Measurements from ENCODE around the gene TMEM9B.
"Not testable (repeated sequence)": the region's sequence is repeated elsewhere in the genome, so short reads cannot be mapped to it uniquely, and the experiment has no call there.

The TMEM9B gene

DNA sequence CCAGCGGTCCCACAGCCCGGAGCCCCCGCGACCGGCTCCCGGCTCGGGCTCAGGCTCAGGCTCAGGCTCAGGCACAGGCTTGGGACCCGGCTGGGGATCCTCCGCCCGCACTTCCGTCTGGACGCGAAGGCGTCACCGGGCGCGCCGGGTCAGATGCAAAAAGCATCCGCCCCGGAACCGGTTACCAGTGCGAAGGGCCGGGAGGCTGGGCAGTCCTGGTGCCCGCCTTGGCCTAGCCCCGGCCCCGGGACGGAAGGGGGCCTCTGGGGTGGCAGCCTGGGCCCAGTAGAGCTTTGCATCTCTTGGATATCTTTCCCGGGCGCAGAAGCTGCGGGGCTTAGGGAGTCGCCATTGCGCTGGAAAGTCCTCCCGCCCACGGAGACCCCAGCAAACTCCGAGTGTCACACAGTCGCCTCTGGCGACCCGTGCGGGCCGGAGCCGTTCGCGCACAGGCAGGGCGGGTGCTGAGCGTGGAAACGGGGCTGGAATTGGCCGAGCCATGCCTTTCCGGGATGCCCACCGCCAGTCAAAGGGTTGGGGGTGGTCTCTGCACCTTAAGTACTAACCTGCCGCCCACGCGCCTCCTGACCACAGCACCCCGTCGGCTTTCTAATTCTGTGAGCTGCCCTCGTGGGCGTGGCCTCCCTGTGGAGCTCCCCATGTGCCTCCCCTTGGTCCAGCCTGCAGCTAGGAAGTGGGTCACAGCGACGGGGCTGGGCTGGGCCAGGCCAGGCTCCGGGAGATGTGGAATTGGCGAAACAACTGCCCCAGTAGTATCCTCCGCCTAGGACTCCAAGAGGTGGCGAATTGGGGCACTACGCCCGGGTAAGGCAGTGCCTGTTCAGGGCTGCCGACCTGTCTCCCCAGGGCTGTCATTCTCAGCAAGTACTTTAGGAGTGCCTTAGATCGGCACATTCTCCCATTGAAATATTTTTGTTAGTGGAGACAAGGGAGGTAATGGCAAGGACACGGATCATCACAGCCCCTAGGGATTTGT lies at the start of gene TMEM9B:
TSS of gene TMEM9B (minus strand) at position 119 of the 997 bp plus-strand sequence. CDS start 129 bp downstream, outside the sequence.
- DNase-seq, result peak; percentile 85

DNA sequence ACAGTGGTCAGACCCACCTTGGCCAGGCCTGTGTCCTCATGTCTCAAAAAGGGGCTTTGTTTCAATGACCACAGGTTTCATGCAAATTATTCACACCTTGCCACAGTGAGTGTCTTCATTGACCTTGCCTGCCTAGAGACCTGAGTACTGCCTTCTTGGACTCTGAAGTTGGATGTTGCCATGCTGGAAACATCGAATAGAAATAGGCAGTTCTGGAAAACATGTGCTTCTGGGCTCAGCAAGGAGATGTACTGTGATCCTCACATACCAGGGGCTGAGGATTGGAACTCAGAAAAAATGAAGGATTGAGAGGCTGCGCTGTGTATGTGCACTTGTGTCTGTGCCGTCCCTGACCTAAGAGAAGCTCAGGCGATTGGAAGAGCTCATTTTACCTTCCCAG lies 49.1 kb upstream of the TMEM9B start:
- no peak for DNase-seq

DNA sequence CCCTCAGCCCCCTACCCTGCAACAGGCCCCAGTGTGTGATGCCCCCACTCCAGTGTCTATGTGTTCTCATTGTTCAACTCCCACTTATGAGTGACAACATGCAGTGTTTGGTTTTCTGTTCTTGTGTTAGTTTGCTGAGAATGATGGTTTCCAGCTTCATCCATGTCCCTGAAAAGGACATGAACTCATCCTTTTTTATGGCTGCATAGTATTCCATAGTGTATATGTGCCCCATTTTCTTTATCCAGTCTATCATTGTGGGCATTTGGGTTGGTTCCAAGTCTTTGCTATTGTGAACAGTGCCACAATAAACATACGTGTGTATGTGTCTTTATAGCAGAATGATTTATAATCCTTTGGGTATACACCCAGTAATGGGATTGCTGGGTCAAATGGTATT lies 45.3 kb upstream of the TMEM9B start:
- DNase-seq, result not testable (repeated sequence)

GRCh38 chr11:9008661-9009060 lies 44.4 kb upstream of the TMEM9B start:
- DNase-seq, result no peak

DNA sequence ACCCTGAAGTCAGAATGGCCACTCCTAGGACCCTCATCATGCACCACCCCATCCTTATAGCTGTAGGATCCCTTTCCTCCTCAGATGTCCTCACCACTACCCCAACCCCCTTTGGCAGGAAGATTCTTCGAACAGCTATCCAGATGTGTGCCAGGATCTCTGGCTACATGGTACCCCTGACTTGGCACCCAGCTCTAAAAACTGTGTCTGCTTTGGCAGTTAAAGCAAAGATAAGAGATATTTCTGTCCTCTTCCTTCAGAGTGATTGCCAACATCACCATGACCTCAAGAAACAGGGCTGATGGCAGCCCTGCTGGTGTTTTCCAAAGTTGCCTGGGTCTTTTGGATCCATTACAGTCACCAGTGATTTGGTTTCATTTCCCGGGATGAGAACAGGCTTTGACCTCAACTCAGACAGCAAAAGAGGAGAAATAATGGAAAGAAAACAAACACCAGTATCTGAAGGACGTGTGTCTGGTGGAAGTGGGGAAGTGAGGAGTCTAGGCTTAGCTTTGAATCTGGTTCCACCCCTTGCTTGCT lies 43.8 kb upstream of the TMEM9B start:
- DNase-seq, result no peak

DNA sequence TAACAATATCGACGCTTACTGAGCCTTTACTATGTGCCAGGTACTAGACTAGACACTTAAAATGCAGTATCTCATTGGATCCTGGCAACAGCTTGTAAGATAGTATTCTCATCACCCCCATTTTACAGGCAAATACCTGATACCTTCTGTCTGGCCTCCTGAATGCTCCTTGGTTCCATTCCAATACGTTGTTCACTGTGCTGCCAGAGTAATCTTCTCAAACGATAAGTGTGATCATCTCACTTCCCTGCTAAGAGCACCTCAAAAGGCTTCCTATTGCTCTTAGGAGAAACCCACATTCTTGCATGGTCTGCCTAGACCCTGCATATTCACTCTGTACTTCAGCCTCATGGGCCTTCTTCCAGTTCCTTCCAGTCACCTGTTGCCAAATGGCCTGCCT lies 40.8 kb upstream of the TMEM9B start:
- DNase-seq, result no peak

DNA sequence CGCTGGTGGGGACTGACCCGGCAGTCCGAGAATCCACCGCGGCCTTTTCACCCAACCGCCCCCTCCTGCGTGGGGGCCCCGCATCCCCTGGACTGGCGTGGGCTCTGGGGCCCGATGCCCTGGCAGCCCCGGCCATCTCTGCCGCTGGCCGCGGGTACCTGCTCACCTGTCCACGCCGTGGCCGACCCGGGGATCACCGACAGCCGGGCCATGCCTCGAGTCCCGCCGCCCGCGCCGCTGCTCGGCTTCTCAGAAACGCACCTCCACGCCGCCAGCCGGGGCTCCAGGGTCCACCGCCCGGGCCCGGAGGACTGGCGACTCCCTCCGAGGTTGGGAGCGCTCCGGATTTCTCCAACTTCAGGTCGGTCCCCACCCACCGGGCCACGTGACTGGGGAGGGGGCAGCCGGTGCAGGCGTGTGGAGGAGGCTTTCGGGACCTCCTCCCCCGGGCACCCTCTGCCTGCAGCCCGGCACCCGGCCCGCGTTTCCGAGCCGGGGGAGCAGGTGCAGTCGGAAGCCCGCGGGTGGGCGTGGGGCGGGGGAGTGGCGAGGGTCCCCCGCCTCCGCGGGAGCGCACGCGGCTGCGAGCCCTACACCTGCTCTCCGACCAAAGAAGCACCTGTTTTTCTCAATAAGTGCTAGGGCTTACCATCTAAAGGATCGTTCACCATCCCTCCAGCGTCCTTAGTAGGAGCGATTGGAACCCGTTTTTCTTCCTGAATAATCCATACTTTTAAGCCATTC lies 40.1 kb upstream of the TMEM9B start:
- no peak for DNase-seq

DNA sequence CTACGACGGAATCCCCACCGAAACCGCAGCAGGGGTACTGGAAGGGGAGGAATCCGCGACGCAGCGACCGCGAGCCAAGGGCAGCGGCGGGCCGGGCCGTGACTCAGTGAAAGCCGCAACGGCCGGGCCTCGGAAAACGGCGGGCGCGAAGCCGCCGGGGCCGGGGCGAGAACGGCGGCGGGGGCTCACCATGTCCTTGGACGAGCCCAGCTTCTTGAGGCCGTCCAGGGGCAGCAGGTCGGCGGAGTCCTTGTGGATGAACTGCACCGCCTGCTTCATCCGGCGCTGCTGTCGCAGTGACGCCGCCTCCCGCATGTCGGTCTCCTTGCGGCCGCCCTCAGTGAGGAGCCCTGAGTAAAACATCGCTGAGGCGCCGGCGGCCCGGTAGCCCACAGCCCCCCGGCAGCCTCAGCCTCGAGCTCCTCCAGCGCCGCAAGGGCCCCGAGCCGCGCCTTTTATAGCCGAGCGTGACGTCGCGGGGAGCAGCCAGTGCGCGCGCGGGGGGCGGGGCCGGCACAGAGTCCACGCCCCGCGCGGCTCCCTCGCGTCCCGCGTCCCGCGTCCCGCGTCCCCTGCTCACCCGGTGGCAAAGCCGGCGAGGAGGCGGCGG lies 39.4 kb upstream of the TMEM9B start, which contains the start of gene NRIP3:
TSS of gene NRIP3 (minus strand) at position 429 of the 610 bp plus-strand sequence. CDS start at position 363, 66 bp downstream.
- peak; percentile 63 for DNase-seq

- no peak for DNase-seq
Observed at GRCh38 chr11:9002920-9003572, 38.8 kb upstream of the TMEM9B start.

DNA sequence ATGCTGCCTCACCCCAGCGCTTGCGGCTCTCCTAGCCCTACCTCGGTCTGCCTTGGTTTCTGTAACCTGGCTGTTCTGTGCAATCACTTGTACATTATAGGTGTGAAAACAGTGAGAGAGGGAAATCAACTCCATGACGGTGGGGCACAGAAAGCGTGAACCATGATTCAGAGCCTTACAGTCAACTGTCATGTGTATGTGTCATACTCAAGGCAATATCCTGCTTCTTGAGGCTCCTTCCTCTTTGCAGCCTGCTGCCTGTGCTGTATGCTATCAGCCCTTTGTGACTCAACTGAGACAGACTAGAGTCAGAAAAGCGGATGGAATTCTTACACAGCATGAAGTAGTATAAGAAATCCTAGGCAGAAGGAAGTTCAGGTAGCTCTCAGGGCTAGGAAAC lies 37.5 kb upstream of the TMEM9B start:
- no peak for DNase-seq

DNA sequence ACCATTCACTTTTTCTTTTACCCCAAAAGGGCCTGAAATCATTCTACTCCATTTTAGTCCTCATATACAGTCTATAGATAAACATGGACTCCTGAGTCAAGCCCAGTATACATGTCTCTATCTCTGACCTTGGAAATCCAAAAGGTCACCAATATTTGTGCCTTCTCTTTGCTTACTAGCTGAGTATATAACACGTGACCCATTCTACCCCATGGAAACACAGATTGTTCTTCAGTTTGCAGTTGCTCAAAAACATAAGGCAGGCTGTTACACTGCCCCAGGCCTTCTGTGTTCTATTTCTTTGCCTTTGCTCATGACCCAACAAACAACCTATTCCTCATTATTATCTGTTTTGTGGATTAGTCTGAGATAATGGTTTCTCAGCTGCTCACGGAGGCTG lies 33.8 kb upstream of the TMEM9B start:
- no peak for DNase-seq

- DNase-seq, result no peak
Observed at GRCh38 chr11:8997451-8997850, 33.2 kb upstream of the TMEM9B start.

GRCh38 chr11:8989453-8989852 lies 25.2 kb upstream of the TMEM9B start:
- no peak for DNase-seq

DNA sequence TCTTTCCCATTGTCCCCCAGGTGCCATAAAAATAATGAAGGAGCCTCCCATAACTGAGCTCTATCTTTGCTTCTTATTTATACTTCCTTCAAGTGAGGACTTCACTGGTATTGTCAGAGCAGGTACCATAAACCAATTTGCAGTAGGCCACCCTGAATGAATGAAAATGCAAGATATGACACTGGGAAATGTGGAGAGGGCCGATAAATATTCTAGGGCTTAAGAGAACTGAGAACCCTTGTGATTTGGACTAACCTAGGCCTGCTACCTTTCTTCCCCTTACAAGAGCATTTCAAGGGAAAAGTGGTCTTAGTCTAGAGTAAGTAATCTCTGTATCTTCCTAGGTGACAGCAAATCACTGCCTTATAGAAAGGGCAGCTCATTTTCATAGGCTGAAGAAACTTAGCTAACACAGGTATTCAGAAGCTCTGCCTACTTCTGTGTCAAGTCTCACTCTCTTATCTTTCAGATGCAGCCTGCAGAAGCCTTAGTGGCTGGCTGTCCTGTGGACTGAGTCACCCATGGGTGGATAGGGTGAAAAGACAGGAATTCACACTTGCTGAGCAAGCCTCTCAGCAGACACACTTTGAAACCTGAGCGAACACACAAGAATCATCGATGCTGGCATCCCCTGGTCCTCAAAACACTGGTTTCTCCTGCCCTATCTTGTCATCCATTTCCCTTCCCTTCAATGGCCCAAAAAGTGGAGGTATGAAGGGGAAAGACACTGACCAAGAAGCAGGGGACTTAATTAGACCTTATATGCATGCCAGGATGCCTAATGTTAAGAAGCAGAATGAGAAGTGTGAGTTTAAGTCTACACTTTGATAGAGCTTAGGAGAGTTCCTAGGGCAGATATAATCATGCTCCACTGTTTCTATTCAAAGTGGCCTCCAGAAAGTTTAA lies 24.3 kb upstream of the TMEM9B start:
- DNase-seq, result no peak

DNA sequence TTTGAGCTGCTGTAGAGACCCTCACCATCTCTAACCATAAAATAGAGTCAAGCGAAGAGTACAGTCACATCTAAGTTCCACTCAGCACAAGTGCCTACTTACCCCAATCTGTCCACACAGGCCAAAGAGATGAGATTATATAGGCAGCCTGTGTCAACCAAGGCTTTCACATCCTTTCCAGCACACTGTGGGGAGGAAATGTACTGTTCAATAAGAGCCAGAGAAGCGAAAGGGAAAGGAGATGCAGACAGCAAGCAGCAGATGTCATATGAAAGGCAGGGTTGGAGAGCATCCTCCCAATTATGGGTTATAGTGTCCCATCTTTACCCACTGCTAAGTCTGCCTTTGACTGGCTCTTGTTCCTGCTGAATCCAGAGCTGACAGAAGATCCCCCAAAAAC lies 23.2 kb upstream of the TMEM9B start:
- no peak for DNase-seq

GRCh38 chr11:8986772-8987171 lies 22.5 kb upstream of the TMEM9B start:
- DNase-seq, result not testable (repeated sequence)

DNA sequence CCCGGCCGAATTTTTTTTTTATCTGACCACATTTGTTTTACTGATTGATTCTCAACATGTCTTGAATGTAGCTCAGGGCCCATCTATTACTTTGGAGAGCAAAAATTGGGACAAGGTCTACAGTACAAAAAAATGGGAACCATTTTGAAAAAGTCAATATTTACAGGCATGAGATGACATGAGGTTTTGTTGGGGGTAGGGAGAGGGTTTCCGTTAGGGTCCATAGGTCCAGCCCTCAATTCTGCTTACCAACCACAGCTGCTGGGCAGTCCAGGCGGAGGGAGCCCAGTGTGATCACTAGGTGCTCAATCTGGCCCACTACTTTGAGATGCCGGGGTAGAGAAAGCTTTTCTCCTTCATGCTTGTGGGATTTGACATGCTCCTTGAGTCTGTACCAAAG lies 21.2 kb upstream of the TMEM9B start:
- no peak for DNase-seq

- DNase-seq, result no peak
Observed at GRCh38 chr11:8983552-8983951, 19.3 kb upstream of the TMEM9B start.

DNA sequence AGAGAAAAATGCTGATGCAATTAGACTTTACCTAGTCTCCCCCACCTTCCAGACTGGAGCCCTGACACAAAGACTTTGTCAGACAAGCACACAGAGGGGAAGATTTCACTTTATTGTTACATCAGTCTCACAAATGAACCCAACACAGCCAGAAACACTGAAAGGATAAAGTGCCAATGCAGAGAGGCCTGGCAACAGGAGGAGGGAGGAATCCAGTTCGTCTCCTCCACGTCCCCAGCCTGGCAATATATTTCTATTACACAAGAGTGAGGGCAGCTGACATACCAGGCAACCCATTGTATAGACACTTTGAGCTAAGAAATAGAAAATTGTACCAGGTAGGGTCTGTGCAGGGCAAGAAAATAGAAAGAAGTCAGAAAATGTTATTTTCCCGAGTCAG lies 16.2 kb upstream of the TMEM9B start:
- DNase-seq, result no peak

DNA sequence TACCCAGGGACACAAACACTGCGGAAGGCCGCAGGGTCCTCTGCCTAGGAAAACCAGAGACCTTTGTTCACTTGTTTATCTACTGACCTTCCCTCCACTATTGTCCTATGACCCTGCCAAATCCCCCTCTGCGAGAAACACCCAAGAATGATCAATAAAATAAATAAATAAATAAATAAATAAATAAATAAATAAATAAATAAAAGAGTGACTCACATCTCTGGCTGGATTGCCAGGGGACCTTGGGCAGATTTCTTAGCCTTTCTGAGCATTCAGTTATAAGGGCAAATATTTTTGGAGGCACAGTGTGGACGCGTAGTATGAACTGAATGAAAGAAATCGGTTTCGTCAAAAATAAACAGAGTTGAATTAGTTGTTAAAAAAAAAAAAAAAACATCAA lies 15.1 kb upstream of the TMEM9B start:
- not testable (repeated sequence) for DNase-seq

GRCh38 chr11:8973121-8973520 lies 8.9 kb upstream of the TMEM9B start:
- no peak for DNase-seq
